ENCODE data around the gene WDR20. TPM values are rescaled to one million over a fixed set of nuclear protein-coding genes. Genes with fewer than 3 reads are reported as not detected.
"Not testable (repeated sequence)": the region's sequence is repeated elsewhere in the genome, so short reads cannot be mapped to it uniquely, and the experiment has no call there.

Gene WDR20
- total and polyA plus RNA-seq, 2 of the 8 experiments (the other 6 are each of a cell fraction or from before 2014, with no cell fraction given): 11.2 to 26.7 TPM

DNA sequence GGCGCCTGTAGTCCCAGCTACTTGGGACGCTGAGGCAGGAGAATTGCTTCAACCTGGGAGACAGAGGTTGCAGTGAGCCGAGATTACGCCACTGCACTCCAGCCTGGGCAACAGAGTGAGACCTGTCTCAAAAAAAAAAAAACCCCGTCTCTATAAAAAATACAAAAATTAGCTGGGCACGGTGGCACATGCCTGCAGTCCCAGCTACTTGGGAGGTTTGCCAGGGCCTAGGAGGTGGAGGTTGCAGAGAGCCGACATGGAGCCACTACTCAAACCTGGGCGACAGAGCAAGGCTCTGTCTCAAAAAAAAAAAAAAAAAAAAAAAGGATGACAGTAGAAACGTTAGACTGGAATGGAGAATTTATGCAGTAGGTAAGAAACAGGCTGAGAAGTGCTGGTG is 5.7 kb upstream of the WDR20 start:
- H2AK5ac ChIP-seq (ENCODE audit: low read depth, low read length); H3K23ac ChIP-seq (ENCODE audit: insufficient read length); H2BK5ac ChIP-seq (ENCODE audit: low read depth, low read length); H4K5ac ChIP-seq (ENCODE audit: insufficient read length, low read depth, low read length); H3K9me3 ChIP-seq (ENCODE audit: insufficient read depth in 2 of 2, low read depth in 1 of 2, low read length in 1 of 2); H4K91ac ChIP-seq (replicated peaks; ENCODE audit: insufficient read length, low read length); H3K4ac ChIP-seq (replicated peaks; ENCODE audit: insufficient read length, low read depth, low read length); H3K27ac ChIP-seq (ENCODE audit: low read depth, low read length); H2AFZ ChIP-seq (ENCODE audit: low read length); H2BK12ac ChIP-seq (ENCODE audit: low read depth, low read length); H3K79me1 ChIP-seq (ENCODE audit: low read depth, low read length); H2BK120ac ChIP-seq (replicated peaks; ENCODE audit: low read depth, low read length); H3K56ac ChIP-seq (replicated peaks; ENCODE audit: insufficient read length, low read depth, low read length); H3K23me2 ChIP-seq (ENCODE audit: low read depth, low read length); H3K36me3 ChIP-seq (ENCODE audit: control insufficient read depth in 2 of 4, insufficient read depth in 4 of 4, low read length in 3 of 4); H4K8ac ChIP-seq (ENCODE audit: extremely low read depth, insufficient read depth, low read length); H3K14ac ChIP-seq (ENCODE audit: insufficient read length); H3K4me1 ChIP-seq (replicated peaks in 1 of 4; ENCODE audit: control insufficient read depth in 3 of 4, insufficient read depth in 4 of 4, low read length in 3 of 4); H2BK15ac ChIP-seq (ENCODE audit: low read length); H2BK20ac ChIP-seq (ENCODE audit: low read length); POLR2A ChIA-PET (ENCODE audit: partially characterized antibody); H3K4me3 ChIP-seq (ENCODE audit: extremely low read depth in 1 of 4, insufficient read depth in 2 of 4, low read depth in 3 of 4, low read length in 4 of 4); FAIRE-seq; H3K18ac ChIP-seq (ENCODE audit: extremely low read depth, low read length); H3K9ac ChIP-seq (replicated peaks in 1 of 4; ENCODE audit: extremely low read depth in 1 of 4, low read depth in 3 of 4, low read length in 3 of 4); H3K4me2 ChIP-seq (ENCODE audit: insufficient read depth in 1 of 2, low read depth in 2 of 2, low read length in 2 of 2); H3K27me3 ChIP-seq (replicated peaks in 1 of 4; ENCODE audit: control insufficient read depth in 3 of 4, extremely low read depth in 1 of 4, insufficient read depth in 3 of 4, low read length in 3 of 4); DNase-seq (ENCODE audit: low read depth in 1 of 2, low spot score in 2 of 2); H4K20me1 ChIP-seq (replicated peaks in 1 of 2; ENCODE audit: control insufficient read depth in 1 of 2, insufficient read depth in 2 of 2, low read length in 2 of 2): not testable (repeated sequence)
- WGBS, 2 experiments (ENCODE audit: extremely low coverage in 1 of 2, insufficient coverage in 1 of 2, insufficient read length in 1 of 2, insufficient replicate concordance in 2 of 2, low coverage in 1 of 2, low lambda C conversion rate in 2 of 2, missing lambda C conversion rate in 1 of 2): 92% methylated on average over 9 of the region's 9 CpGs; no CpG with 5 or more reads in 1 of the 2 experiments
- CTCF ChIA-PET (ENCODE audit: partially characterized antibody): interaction anchor here (0.6 kb wide), 1 partner anchor 1230 kb away, joined by 3 read pairs; no protein-coding TSS in a partner anchor
- H3K79me2 ChIP-seq (ENCODE audit: control insufficient read depth in 1 of 2, insufficient read depth in 2 of 2, low read length in 2 of 2): peaks cover 0 to 10% of the 10 kb centered on the region in 2 experiments; a peak in 2 of 4 replicates

DNA sequence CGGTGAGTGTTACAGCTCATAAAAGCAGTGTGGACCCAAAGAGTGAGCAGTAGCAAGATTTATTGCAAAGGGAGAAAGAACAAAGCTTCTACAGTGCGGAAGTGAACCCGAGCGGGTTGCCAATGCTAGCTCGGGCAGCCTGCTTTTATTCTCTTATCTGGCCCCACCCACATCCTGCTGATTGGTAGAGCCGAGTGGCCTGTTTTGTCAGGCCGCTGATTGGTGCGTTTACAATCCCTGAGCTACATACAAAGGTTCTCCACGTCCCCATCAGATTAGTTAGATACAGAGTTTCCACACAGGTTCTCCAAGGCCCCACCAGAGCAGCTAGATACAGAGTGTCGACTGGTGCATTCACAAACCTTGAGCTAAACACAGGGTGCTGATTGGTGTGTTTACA is 5.0 kb upstream of the WDR20 start:
- H3K4me1 ChIP-seq (replicated peaks in 1 of 4; ENCODE audit: control insufficient read depth in 3 of 4, insufficient read depth in 4 of 4, low read length in 3 of 4); FAIRE-seq; H3K14ac ChIP-seq (ENCODE audit: insufficient read length); H3K9ac ChIP-seq (replicated peaks in 1 of 4; ENCODE audit: extremely low read depth in 1 of 4, low read depth in 3 of 4, low read length in 3 of 4); H3K27me3 ChIP-seq (replicated peaks in 1 of 4; ENCODE audit: control insufficient read depth in 3 of 4, extremely low read depth in 1 of 4, insufficient read depth in 3 of 4, low read length in 3 of 4); H2AFZ ChIP-seq (ENCODE audit: low read length); H3K4me3 ChIP-seq (ENCODE audit: extremely low read depth in 1 of 4, insufficient read depth in 2 of 4, low read depth in 3 of 4, low read length in 4 of 4); H3K23ac ChIP-seq (ENCODE audit: insufficient read length); H4K91ac ChIP-seq (replicated peaks; ENCODE audit: insufficient read length, low read length); DNase-seq (ENCODE audit: low read depth in 1 of 2, low spot score in 2 of 2); H4K8ac ChIP-seq (ENCODE audit: extremely low read depth, insufficient read depth, low read length); H3K4me2 ChIP-seq (ENCODE audit: insufficient read depth in 1 of 2, low read depth in 2 of 2, low read length in 2 of 2); H2BK5ac ChIP-seq (ENCODE audit: low read depth, low read length); H2AK5ac ChIP-seq (ENCODE audit: low read depth, low read length); H3K23me2 ChIP-seq (ENCODE audit: low read depth, low read length); H3K36me3 ChIP-seq (ENCODE audit: control insufficient read depth in 2 of 4, insufficient read depth in 4 of 4, low read length in 3 of 4); H3K79me1 ChIP-seq (ENCODE audit: low read depth, low read length); H3K4ac ChIP-seq (replicated peaks; ENCODE audit: insufficient read length, low read depth, low read length); H2BK15ac ChIP-seq (ENCODE audit: low read length); H2BK20ac ChIP-seq (ENCODE audit: low read length); H2BK12ac ChIP-seq (ENCODE audit: low read depth, low read length); H3K18ac ChIP-seq (ENCODE audit: extremely low read depth, low read length); H2BK120ac ChIP-seq (replicated peaks; ENCODE audit: low read depth, low read length); H3K27ac ChIP-seq (ENCODE audit: low read depth, low read length); H3K9me3 ChIP-seq (ENCODE audit: insufficient read depth in 2 of 2, low read depth in 1 of 2, low read length in 1 of 2); H4K5ac ChIP-seq (ENCODE audit: insufficient read length, low read depth, low read length); H4K20me1 ChIP-seq (replicated peaks in 1 of 2; ENCODE audit: control insufficient read depth in 1 of 2, insufficient read depth in 2 of 2, low read length in 2 of 2); H3K56ac ChIP-seq (replicated peaks; ENCODE audit: insufficient read length, low read depth, low read length): not testable (repeated sequence)
- ChIA-PET POLR2A (ENCODE audit: partially characterized antibody) (interaction anchor here (1.2 kb wide), 1 partner anchor 8 kb away, joined by 3 read pairs; no protein-coding TSS in a partner anchor), CTCF (ENCODE audit: partially characterized antibody) (interaction anchor here (0.7 to 0.8 kb wide), 2 partner anchors 15 to 36 kb away, joined by 3 read pairs; no protein-coding TSS in a partner anchor)
- peaks cover 0 to 10% of the 10 kb centered on the region in 2 experiments; a peak in 2 of 4 replicates for H3K79me2 ChIP-seq (ENCODE audit: control insufficient read depth in 1 of 2, insufficient read depth in 2 of 2, low read length in 2 of 2)
- 96% methylated on average over 10 of the region's 10 CpGs; no CpG with 5 or more reads in 1 of the 2 experiments for WGBS, 2 experiments (ENCODE audit: extremely low coverage in 1 of 2, insufficient coverage in 1 of 2, insufficient read length in 1 of 2, insufficient replicate concordance in 2 of 2, low coverage in 1 of 2, low lambda C conversion rate in 2 of 2, missing lambda C conversion rate in 1 of 2)
